Fibroblast of skin of left quadriceps (primary cell): ENCODE measurements around the gene WASF3.

Experiments
- DNase-seq, 2 experiments: peaks; one replicate each; pipeline ENCODE4 v3.0.0-alpha.2; 2013; ENCODE audit warnings: low read depth in 2 of 2

Gene WASF3

DNA sequence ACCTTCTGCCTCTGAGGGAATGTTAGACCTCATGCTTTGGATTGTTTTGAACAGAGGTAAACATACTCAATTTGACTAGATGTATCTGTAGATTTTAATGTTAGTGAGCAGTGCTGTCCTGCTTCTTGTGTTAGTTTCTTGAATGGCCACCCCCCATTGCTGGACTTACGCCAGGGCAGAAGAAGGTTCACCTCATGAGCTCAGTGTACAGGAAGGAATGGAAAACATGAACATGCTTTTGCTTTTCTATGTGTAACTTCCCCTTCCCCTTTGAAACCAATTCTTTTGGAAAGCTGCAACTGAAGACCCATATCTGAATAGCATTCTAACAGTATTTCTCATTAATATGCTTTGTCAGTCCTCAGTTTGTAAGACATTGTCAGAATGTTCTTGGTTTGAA, 32.3 kb downstream of the WASF3 start:
- DNase-seq = no peak

DNA sequence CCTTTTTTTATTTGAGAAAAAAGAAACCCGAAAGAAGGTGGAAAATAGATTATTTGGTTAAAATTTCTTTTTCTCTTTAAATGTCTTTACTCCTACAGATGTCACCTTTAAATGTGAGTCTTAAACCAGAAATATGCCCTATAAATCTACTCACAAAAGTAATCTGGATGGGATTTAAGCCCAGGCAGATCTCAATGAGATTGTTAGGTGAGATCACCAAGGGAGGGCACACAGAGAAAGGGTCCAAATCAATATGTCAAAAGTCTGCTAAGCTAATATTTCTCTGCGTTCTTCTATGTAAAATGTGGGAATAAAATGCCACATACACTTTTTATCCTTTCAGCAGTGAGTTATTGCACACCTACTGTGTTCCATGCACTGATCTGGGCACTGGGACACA, 32.9 kb downstream of the WASF3 start:
- DNase-seq = no peak

DNA sequence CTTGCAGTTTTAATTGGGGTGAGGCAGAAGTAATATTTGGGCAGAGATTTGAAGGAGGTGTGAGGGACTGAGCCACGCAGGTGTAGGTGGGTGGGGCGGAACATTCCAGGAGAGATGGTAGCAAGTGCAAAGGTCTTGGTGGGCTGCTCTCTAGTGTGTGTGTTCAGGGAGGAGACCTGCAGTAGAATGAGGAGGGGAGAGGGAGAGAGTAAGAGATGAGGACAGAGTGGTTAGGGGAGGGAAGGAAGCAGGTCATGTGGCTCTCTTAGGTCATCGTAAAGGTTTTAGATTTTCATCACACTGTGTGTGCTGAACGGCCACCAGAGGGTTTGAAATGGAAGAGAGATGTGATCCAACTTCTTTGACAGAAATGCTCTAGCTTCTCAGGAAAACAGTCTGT, 33.5 kb downstream of the WASF3 start:
- DNase-seq = no peak

DNA sequence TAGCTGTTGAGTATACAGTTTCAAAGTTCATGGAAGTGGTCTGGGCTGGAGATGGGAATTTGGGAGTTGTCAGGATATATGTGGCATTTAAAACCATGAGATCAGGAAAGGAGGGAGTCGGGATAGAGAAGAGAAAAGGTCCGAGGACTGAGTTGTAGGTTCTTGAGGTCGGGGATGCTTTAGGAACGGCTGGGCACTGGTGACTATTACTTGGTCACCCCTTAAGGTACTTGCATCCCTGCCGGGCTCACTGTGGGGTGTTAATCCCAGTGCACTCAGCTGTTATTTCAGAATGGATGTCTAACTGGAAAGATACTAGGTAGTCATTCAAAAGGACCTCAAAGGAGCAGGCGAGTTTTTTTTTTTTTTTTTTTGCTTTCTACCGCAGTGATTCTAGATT, 34.2 kb downstream of the WASF3 start:
- DNase-seq = no peak

DNA sequence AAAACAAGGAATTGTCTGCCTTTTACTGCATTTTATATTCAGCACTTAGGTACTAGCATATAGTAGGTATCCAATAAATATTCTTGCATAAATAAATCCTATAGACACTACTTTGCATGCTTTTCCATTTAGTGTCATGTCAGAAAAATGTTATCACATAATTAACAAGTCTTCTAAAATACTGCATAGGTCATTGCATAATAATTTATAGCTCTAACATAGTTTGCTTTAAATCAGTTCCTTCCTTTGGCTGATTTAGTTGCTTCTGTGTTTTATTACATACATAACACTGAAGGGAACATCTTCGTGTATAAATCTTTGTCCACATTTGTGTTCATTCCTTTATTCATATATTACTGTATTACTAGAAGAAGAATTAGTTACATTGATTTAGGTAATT, 36.2 kb downstream of the WASF3 start:
- peak; percentile 59 to 65 for DNase-seq

DNA sequence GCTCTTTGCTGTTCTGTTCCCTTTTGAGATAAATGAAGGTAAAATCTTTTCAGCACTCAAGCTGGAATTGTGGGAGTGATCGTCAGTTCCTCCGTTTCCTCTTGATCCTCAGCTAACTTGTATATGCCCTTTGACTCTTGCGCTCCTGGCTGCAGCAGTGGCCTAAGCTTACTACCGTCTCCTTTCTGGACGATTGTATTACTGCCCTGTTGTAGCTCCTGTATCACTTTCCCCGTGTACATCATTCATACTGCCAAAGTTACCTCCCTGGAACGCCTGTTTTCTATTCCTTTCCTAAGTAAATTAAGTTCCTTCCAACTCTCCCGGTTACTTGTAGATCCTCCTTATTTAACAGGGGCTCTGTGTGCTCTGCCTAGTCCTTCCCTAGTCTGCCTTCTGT, 36.9 kb downstream of the WASF3 start:
- DNase-seq = no peak

DNA sequence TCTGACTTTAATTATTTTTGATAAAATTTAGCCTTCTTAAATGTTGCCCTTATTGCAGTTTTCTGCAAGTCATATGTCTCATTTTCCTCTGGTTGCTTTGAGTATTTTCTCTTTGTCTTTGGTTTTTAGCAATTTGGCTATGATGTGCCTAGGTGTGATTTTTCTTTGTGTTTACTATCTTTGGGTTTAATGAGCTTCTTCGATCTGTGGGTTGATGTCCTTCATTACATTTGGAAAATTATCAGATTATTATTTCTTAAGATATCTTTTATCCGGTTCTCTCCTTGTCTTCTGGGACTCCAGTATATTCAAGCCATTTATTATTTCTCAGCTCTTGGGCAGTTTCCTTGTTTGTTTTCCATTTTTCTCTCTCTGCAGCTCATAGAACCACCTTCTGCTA, 39.0 kb downstream of the WASF3 start:
- DNase-seq = no peak

DNA sequence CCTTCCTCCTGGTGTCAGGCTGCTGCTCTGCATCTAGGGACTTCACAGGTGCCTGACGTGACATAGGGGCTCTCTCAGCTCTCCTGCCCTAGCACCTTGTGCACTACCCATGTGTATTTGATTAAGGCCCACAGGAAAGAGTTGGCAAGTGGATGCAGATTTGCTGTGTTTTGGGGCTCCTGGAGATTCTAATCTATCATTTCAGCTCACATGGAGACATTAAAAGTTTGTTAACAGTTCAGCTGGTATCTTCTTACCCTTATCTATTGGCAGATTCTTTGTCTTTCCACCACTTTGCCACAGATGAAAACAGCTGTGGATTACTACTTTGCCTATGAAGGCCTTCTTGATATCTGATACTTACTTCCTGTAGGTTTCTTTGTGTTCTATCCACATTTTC, 41.9 kb downstream of the WASF3 start:
- no peak for DNase-seq

DNA sequence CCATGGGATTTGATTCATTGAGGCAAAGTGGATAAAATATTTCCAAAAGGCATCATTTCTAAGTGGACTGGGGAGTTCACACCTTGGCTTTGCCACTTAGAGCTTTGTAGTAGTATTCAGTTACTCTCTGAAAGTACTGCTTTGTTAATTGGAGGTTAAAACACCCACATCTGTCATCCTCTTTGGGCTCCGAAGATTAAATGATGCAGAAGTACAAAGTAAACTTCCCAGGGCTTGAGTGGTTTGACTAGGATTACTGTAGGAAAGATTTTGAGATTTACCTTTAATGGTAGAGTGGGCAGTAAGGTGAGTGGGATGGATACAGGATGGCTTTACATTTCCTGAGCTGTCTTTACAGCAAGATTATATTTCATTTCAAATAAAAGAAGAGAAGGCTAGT, 42.4 kb downstream of the WASF3 start:
- DNase-seq = no peak

DNA sequence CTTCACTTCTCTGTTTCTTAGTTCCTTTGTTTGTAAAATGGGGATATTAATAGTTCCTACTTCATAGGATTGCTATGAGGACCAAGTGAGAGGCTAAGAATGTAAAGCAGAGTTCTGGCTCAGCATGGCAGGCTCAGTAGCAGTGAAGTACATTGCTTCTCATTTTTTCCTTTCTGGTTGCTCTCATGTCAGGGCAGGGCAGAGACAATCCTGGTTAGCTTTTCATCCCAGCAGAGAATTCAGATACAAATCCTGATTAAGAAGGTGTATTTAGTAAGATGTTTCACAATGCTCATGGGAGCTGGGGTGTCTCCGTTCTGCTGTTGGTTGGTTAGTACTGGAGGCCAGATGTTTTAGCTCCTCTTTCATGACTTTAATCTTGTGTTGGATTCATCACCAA, 42.9 kb downstream of the WASF3 start:
- DNase-seq = peak; percentile 65 to 66

DNA sequence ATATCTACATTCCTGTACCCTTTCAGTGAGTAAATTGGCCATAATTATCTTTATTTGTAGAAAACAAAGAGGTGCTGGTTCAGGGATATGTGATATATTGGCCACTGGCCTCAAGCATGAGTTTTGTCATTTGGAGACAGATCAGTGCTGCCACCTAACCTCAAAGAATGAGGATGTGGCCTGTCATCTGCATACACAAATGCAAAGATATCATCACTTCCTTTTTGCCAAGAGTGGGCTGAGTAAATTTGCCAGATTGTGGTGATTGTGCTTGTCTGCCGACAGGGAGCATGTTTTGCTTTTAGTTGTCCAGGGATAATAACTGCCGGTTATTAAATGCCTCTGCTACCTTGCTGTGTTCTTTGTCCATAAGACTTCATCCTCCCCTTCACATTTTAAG, 44.2 kb downstream of the WASF3 start:
- peak; percentile 37 to 39 for DNase-seq

DNA sequence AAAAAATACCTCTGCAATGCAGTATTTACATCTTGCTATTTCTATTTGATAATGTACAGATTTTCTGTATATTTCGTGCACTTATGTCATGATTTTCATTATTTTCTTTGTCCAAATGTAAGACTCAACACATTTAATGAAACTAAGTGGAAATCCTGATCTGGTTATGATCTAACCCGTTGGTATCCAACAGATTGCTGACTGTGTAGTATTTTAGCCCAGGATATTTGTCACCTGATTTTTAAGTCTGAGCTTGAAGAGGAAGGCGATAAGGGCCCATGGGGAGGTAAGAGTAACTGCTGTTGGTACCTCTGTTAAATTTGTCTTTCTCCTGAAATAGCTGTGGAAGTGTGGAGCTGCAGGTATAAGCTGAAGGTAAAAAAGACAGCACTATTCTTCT, 45.3 kb downstream of the WASF3 start:
- DNase-seq = no peak

DNA sequence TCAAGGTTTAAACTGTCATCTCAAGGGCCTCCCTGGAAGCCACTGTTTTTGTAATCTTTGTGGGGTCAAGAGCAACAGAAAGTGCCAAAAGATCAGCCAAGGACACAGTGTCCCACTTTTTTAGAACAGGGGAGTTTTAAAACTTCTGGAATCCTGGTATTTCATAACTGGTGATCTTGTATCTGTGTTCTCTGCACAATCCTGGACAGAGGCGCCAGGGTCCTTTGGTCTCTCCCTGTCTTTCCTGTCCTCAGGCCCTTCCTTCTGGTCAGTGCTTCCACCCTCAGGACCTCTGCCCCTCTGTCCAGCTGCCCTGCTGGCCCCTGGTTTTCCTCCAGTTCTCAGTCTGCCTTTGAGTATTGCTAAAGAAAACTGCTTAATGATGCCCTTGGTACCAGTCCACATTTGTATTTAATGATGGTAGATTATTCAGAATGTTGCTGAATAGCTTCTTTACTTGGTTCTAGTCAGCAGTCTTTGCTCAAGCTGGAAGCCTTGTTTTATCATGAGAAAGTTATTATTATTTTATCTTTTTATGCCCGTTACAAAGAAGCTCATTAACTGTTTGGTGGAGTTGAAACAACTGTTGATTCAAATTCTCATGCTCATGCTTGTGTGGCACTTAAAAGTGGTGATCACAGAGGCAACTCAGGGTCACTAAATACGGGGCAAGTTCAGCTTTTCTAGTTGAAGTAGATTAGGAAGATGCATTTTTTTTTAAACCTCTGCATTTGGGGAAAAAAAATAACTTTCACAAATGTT, 47.5 kb downstream of the WASF3 start:
- DNase-seq = no peak

DNA sequence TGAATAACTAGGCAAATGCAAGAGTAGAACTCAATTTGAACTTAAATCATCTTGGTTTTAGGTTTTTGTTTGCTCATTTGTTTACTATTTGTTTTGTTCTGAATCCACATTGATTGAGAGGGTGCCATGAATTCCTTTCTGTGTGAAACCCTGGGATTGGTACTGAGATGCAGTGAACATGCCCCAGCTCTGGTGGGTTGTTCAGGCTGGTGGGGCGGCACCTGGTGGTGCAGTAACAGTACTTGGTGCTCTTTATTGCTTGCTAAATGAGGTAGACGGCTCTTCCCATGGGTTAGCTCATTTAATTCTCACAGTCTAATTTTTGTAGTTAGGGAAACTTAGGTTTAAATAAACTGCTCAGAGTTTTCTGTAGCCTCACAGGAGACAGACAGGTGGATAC, 48.4 kb downstream of the WASF3 start:
- no peak for DNase-seq

DNA sequence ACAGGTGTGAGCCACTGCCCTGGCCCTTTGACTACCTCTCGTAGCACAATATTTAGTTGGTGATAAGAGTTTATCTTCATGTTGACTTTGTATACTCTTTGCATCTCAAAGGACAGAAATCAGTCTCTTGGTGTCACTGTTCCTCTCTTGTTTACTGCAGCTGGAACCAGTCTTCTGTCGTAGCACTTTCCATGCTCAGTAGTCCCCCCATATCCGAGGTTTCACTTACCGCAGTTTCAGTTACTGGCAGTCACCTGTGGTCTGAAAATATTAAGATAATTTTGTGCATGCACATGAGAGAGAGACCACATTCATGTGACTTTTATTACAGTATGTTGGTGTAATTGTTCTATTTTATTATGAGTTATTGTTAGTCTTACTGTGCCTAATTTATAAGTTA, 49.1 kb downstream of the WASF3 start:
- no peak for DNase-seq

DNA sequence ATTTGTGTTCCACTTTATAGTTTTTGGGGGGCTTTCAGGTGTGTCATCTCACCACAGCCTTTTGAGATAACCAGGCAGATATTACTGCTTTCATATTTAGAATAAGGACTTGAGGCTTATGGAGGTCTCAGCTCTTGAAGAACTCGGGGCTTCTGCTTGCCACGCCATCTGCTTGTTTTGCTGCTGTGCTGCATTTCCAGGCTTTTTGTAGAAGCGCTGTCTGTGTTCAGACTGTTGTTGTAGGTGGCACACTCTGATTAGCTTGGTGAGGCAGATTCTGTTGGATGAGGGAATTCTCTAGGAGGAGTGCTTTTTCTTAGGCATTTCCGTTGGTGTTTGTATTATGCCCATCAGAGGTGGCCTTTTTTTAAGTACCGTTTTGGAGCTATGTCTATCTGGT, 57.2 kb downstream of the WASF3 start:
- DNase-seq = no peak

DNA sequence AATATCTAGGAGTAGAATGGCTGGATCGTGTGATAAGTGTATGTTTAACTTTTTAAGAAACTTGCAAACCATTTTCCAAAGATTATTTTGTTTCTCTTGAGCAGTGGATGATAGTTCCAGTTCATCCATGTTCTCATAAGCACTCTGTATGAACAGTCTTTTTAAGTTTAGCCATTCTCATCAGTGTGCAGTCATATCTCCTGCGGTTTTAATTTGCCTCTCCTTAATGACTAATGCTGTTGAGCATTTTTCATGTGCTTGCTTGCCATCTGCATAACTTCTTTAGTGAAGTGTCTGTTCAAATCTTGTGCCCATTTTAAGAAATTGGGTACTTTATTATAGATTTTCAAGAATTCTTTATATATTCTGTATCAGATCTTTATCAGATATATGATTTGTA, 58.6 kb downstream of the WASF3 start:
- DNase-seq = peak in 1 of 2 experiments; percentile 43

DNA sequence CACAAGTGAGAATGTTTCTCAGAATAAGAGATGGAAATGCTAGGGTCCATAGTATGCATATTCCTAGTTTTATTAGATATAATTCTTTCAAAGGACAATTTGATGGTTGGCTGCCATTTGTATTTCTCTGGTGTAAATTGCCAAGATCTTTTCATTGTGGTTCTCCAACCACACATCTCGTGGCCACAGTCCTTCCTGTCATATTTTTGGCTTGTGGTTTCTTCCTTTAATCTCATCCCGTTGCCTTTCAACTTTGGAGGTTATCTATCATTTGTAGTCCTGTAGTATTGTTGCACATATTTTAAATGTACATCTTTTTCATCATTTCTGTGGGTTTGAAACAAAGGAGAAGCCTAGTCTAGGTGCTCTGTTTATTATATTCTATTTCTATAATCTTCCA, 61.2 kb downstream of the WASF3 start:
- DNase-seq = no peak

DNA sequence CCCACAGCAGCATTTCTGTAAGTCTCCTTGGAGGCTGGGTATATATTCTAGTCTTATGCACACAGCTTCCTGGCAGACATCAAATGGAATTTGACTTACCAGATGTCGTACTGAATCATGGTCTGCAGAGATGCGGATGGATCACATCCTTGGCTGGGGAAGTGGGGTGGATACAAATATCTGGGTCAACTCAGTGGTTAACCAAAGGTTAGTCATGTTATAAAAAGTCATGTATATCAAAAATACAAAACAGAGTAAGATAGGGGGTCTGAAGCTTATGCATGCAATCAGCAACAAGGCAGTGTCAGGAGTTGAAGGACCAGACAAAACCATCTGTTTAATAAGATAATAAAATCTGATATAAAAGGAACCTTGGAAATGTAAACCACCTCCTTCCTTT, 61.9 kb downstream of the WASF3 start:
- peak; percentile 76 for DNase-seq

DNA sequence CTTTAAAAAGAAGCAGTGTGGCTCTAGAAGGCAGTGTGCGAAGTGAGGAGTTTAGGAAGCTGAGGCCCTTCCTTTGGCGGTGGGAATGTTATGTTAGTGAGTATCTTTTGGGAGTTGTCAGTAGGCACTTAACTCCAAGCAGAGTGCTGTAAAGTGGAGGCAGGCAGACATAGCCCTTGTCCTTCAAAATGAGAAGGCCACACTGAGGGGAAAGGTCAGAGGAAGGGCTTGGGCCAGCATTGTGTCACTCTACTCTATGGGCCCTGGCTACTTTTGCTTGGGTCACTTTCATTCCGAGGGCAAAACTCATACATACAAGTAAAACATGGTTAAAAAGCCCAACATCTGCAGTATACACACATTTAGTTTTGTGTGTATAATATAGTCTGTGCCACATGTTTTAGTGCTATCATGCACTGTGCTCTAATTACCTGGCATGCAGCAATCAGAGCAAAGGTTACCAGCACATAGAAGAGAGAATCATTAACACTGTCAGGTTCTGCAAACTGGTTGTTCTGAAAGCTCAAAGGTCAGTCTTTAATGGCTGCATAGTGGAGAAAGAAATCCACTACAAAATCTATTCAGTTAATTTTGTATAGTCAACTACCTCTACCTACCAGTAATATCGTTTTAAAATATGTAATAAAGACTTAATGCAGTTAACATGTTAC, 64.4 kb downstream of the WASF3 start:
- DNase-seq = no peak

DNA sequence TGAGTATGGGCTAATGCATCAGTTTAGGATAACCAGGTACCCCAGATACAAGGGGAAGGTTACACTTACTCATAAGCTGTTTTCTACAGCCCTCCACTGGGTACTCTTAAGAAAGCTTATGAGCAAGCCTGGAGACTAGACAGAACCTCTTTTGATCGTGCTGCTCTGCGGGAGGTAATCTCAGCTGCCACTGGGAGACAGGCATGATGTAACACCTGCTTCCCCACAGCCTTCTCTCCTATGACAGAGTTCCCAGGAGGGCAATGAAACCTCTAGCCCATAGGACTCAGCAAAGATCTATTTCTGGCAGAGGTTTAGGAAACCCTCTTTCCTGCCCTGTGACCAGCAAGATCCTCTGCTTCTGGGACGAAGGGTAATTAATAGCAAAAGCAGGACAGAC, 65.6 kb downstream of the WASF3 start:
- no peak for DNase-seq

DNA sequence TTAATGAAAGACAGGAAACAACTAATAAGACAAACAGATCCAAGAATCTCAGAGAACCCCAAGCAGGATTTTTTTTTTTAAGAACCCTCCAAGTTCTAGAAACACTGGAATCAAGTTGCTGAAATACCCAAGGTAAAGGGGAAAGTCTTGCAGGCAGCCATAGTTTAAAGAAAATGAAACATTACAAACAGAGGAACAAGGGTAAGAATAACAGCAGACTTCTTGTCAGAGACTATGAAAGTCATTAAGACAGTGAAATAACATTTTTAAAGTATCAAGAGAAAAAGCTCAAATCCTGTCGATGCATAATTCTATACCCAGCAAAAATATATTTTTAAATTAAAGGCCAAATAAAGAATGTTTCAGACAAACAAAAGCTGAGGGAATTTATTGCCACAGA, 67.1 kb downstream of the WASF3 start:
- no peak for DNase-seq

DNA sequence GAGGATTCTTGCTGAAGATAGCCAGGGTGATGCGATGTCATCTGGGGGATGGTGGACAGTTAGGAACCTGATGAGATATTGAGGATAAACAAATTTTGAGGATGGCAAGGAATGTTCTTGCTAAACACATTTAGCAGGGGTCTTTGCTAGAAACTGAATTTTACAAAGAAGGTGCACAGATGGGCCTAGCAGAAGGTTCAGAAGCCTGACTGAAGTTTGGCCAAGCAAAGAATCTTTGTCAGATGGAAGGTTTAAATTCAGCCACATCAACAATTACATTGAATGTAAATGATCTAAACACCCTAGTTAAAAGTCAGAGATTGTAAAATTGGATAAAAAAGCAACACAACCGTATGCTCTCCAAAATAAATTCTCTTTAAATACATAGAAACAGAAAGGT, 68.8 kb downstream of the WASF3 start:
- no peak for DNase-seq

DNA sequence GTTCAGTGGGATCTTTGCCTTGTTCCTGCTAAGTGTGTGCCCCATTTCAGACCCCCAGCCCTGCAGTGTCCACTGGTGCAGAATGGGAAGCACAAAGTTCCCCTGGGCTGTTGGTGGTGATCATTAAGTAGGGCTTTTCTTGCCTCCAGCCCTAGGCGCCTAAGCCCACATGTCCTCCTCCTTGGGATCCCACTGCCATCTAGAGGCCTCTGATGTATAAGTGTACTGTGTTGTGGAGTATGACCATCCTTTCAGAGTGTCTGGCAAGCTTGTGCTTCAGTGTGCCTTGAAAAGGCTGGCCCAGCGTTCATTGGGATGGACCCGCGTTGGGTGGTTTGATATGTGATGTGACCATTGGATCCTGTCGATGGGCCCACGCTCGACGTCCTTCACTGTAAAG, 71.2 kb downstream of the WASF3 start:
- DNase-seq = peak in 1 of 2 experiments; percentile 13
